Muscle of leg (tissue), 11 donors: Measurements from ENCODE around the gene ATP10A. TPM values are rescaled to one million over a fixed set of nuclear protein-coding genes. Genes with fewer than 3 reads are reported as not detected.

ENCODE experiments used
- DNase-seq: peaks from one replicate; pipeline ENCODE4 v3.0.0; 2013
- H3K27ac ChIP-seq: one replicate; pipeline ENCODE4 v1.5.1; 2013; ENCODE audit warnings: mild to moderate bottlenecking, low read length, control low read depth
- H3K27me3 ChIP-seq: one replicate; pipeline ENCODE4 v1.6.1; 2013; ENCODE audit warnings: low read length; ENCODE audit not compliant: control insufficient read depth, insufficient read depth
- H3K36me3 ChIP-seq: one replicate; pipeline ENCODE4 v1.6.1; 2013; ENCODE audit warnings: low read length; ENCODE audit not compliant: control insufficient read depth, insufficient read depth
- H3K4me1 ChIP-seq: one replicate; pipeline ENCODE4 v1.6.1; 2013; ENCODE audit warnings: low read length; ENCODE audit not compliant: control insufficient read depth, insufficient read depth
- H3K4me3 ChIP-seq: one replicate; pipeline ENCODE4 v1.5.1; 2013; ENCODE audit warnings: low read length, control low read depth
- H3K9me3 ChIP-seq: replicated peaks from 2 replicates; pipeline ENCODE4 v1.6.1; 2013; ENCODE audit warnings: low read depth, low read length; ENCODE audit not compliant: control insufficient read depth
- WGBS: methylation state at CpG from one replicate; pipeline ENCODE4 v1.1.5; 2013; ENCODE audit warnings: missing lambda C conversion rate; ENCODE audit not compliant: insufficient coverage; 5-methylcytosine and 5-hydroxymethylcytosine counted together
- polyA plus RNA-seq, 8 donors: library from polyadenylated mRNA; unstranded; fragments of 120-200 nt; gene quantifications; one replicate each; pipeline versions ENCODE4 v1.2.1 to v1.2.3, GENCODE V29; 2013; ENCODE audit warnings: inconsistent platforms in 1 of 8, low replicate concordance in 1 of 8; ENCODE audit not compliant: insufficient read length in 8 of 8, insufficient read depth in 1 of 8
- total RNA-seq: library from RNA; stranded (reverse); fragments of 120-200 nt; gene quantifications from one replicate; pipeline ENCODE4 v1.2.4, GENCODE V29; 2013

ATP10A gene
- total and polyA plus RNA-seq, 9 donors = 1.9 to 4.9 (median 2.7) TPM

DNA sequence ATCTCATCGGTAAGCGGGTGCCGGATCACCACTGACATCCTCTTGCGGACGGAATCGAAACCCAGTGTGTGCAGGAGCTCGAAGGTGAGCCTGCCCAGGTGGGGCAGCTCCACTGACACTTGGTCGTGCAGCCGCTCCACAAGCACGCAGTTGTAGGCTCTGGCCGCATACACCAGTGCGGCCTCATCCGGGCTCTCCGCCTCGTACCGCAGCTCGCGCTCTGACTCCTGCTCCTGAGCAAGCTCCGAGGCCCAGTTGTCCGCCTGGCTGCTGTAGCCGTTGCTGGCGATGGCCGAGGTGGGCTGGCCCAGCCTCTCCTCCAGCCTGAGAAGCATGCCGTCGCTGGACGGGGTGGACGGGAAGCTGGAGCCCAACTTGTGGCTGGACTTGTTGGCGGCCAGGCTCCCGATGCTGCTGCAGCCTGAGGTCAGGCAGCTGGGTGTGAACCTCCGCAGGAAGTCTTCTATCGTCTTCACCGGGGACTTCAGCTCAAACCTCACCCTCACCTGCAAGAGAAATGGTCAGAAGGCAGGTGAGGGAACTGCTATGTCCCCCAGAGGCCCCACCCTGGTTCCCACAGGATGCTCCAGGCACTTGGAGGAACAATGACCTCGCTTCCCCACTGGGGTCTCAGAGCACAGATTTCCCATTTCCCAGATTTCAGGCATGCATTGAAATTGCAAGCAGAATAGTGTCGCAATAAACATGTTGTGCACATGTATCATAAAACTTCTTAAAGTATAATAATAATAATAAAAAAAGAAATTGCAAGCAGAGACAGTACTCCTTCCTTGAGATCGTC is 149.2 kb downstream of the ATP10A start:
- Histone ChIP-seq H3K27ac (no peak overlapping the region), H3K4me1 (peaks cover 7% of the 10 kb centered on the region), H3K27me3 (no peaks in the 10 kb centered on the region), H3K4me3 (no peak overlapping the region), H3K36me3 (peaks cover 15% of the 10 kb centered on the region), H3K9me3 (no peaks in the 10 kb centered on the region)
- DNase-seq = no peak
- 89% methylated on average over 31 of the region's 35 CpGs for WGBS

DNA sequence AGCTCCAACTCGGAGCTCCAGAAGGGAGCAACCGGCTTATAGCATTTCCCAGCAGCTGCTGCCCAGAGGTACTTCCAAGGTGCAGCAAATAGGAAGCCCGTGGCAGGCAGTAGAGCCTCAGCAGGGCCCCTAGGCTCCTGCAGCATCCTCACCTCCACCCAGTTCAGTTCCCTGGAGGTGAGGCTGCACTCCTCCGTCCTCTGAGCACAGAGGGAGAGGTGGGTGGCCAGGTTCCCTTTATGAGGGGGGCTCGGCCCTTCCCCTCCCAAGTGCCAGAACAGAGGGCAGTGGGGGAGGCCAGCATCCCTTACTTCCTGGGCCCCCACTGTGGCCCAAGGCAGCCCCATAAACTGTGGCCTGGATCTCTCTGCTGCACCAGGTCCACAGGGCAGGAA is 150.2 kb downstream of the ATP10A start:
- WGBS = 65% methylated on average over 2 of the region's 5 CpGs
- H3K9me3 ChIP-seq = no peaks in the 10 kb centered on the region
- no peak for DNase-seq

DNA sequence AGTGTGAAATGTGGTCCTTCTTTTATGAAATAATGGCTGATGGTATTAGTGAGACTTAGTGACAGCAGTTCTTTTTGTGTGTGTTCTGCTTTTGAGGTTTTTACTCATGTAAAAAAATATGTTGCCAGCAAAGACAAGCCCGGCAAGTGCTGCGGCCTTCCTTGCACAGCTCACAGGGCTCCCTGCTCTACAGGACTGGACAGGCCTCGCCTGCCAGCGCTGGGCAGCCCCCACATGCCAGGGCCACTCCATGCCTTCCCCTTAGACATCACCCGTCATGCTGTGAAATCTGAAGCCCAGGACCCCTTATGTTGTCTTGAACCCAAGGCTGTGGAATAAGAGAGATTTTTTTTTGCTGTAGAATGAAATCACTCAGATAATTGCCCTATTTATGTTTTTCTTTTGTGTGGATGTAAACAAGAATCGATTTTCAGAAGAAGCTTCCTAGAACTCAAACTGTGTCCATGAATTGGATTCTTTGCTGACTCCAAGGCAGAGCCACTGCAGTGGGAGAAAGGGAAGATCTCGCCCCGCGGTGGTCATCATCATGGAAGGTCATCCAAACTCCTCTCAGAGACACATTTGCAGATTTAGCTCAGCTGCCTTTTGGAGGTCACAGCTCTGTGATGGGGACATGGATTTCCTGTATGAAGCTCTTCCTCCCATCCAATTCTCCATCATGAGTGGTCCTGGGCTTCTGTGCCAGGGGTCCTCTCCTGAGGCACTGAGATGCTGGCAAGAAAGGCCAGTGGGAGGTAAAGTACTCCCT is 150.8 kb downstream of the ATP10A start:
- Histone ChIP-seq H3K27ac (no peak overlapping the region), H3K9me3 (no peaks in the 10 kb centered on the region), H3K36me3 (peaks cover 9% of the 10 kb centered on the region), H3K27me3 (no peaks in the 10 kb centered on the region), H3K4me3 (no peak overlapping the region), H3K4me1 (peaks cover 1% of the 10 kb centered on the region)
- no peak for DNase-seq
- WGBS = 85% methylated on average over 2 of the region's 9 CpGs

More for the DNA sequence above, 150.2 kb downstream of the ATP10A start:
- no peak overlapping the region for H3K4me3 ChIP-seq
- peaks cover 7% of the 10 kb centered on the region for H3K4me1 ChIP-seq
- H3K27me3 ChIP-seq = no peaks in the 10 kb centered on the region
- H3K36me3 ChIP-seq = peaks cover 9% of the 10 kb centered on the region
- no peak overlapping the region for H3K27ac ChIP-seq

DNA sequence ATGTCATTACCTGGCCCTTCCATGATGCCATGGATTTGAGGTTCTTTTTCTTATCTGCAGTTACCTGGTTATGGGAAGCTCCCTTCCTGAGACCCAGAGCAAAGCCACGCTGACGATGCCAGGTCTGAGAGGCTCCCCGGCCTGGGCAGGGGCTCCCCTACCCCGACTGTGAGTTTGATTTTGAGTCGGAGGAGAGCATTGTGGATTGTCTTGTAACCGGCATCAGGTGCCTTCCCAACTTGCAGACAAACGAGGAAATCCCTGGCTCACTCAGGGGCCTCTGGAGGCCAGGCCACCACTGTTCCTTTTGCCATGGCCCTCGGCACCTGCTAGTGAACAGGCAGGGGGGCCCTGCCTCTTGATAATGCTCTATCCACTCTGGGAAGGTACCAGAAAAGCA is 151.4 kb downstream of the ATP10A start:
- Histone ChIP-seq H3K9me3 (no peaks in the 10 kb centered on the region), H3K4me3 (no peak overlapping the region), H3K36me3 (peaks cover 9% of the 10 kb centered on the region), H3K4me1 (no peaks in the 10 kb centered on the region), H3K27ac (no peak overlapping the region), H3K27me3 (no peaks in the 10 kb centered on the region)
- no peak for DNase-seq
- WGBS = 87% methylated on average over 7 of the region's 8 CpGs

DNA sequence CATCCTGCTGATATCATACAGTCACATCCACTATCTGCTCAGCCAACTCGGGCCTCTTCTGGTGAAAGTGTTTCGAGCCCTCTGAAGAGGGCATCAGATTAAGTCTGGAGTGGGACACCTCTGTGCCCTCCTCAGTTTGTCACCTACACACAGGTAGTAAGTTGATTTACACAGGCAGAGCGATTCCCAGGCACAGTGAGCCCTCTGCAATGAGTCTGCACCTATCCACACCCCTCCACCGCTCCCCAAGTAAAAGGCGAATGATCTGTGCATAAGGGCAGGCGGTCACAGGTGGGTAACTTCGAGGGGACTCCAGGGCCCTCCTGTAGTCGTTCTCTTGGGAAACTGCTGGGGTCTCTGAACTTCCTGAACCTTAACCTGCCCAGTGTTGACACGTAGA is 152.0 kb downstream of the ATP10A start:
- H3K27me3 ChIP-seq = no peaks in the 10 kb centered on the region
- WGBS = 93% methylated on average over 7 of the region's 9 CpGs

DNA sequence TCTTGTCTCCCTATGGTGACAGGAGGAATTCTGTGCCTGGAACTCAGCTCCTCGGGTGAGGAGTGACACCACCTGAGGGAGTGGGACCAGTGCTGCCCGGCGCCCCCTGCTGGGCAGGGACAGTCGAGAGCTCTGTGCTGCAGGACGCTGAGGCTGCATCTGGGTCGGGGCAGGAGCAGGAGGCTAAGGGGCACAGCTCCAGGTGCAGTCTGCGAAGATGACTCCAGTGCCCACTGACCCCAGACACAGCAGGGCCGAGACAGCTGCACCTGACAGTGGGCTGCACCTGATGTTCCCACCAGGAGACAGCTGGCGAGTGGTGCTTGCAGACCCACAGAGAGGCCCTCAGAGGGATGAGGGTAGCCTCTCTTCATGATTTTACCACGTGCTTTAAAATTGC is 152.9 kb downstream of the ATP10A start:
- no peak for DNase-seq
- 28% methylated on average over 8 of the region's 10 CpGs for WGBS

More for the DNA sequence above, 152.0 kb downstream of the ATP10A start:
- no peak overlapping the region for H3K4me3 ChIP-seq
- H3K9me3 ChIP-seq = no peaks in the 10 kb centered on the region
- peaks cover 9% of the 10 kb centered on the region for H3K36me3 ChIP-seq
- no peak overlapping the region for H3K27ac ChIP-seq
- H3K4me1 ChIP-seq = no peaks in the 10 kb centered on the region
- no peak for DNase-seq

DNA sequence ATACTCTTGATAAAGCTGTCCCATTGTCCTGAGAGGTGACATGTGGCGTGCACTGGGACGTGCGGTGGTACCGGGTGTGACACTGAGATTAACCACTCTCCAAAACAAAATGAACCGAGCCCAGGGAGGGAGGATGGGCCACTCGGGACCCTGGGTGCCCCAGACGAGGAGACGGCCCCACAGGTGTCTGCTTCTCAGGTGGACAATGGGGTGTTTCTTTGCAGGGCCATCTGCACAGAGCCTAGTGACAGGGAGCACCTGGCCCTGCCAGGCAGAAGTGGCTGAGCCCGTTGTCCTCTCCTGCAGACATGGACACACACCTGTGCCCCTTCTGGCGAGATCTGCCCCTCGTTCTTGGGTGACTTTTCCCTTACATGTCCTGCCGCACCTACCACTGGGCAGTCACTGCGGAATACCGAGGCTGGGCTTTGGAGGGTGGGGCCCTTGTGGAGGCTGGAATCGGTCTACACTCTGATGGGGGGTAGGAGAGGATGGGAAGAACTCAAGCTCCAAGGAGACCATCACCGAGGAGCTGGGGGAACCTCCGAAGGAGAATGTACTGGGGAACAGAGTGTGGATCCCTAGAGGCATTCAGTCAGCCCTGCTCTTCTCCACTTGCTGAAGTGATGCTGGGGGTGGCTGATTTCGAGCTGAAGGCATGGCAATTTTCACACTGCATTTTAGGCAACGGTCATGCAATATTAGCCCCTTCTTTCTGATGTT is 153.5 kb downstream of the ATP10A start:
- H3K36me3 ChIP-seq = peaks cover 9% of the 10 kb centered on the region
- no peaks in the 10 kb centered on the region for H3K9me3 ChIP-seq
- no peaks in the 10 kb centered on the region for H3K27me3 ChIP-seq
- no peak for DNase-seq
- H3K4me1 ChIP-seq = no peaks in the 10 kb centered on the region
- WGBS = 87% methylated on average over 11 of the region's 19 CpGs
- H3K4me3 ChIP-seq = no peak overlapping the region
- H3K27ac ChIP-seq = no peak overlapping the region

More for the DNA sequence above, 152.9 kb downstream of the ATP10A start:
- no peak overlapping the region for H3K4me3 ChIP-seq
- no peaks in the 10 kb centered on the region for H3K9me3 ChIP-seq
- no peaks in the 10 kb centered on the region for H3K27me3 ChIP-seq
- no peak overlapping the region for H3K27ac ChIP-seq
- peaks cover 9% of the 10 kb centered on the region for H3K36me3 ChIP-seq
- H3K4me1 ChIP-seq = no peaks in the 10 kb centered on the region

DNA sequence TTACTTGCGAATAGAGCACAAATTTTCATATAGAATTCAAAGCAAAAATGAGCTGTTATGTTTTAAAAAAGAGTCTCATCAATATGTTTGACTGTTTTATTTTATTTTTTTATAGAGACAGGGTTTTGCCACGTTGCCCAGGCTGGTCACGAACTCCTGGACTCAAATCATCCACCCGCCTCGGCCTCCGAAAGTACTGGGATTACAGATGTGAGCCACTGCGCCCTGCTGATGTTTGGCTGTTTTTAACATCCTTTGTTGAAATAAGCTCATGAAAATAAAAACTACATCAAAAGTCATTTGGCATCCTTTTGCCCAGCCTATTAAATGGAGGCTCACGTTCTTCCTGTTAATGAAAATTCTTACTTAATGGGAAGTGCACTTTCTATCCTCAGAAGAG is 154.7 kb downstream of the ATP10A start:
- H3K27me3 ChIP-seq = no peaks in the 10 kb centered on the region
- H3K27ac ChIP-seq = no peak overlapping the region
- H3K36me3 ChIP-seq = peaks cover 7% of the 10 kb centered on the region

DNA sequence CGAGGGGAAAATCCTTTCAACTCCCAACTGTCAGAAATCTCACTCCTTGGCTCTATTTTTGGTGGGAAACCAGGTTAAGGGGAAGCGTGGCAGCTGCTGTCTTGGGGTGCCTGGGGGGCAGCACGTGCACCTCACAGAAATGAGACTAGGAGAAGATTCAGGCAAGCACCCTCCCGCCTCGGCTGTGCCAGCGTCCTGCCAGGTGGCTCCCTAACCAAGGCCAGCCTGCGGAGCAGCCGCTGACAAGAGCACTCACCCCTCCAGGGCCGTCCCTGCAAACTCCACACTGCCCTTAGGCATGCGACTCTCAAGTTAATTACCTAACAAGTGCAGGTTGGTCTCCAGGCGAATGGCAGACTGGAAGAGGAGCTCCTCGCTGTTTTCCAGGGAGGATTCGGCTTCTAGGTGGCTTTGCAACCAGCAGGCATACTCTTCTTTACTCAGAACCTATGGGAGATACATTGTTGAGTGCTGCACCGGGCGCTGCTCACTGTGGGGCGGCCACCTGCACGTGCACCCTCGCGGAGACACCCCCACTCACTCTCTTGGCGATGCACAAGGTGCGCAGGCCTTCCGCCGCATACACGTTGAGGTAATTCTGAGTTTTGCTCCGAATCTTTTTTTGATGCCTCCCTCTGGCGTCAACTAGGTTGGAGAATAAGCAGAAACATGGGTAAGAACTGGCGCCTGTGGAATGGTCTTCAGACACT is 155.3 kb downstream of the ATP10A start:
- Histone ChIP-seq H3K9me3 (no peaks in the 10 kb centered on the region), H3K36me3 (peaks cover 5% of the 10 kb centered on the region)
- 78% methylated on average over 23 of the region's 27 CpGs for WGBS

More for the DNA sequence above, 154.7 kb downstream of the ATP10A start:
- DNase-seq = no peak
- 100% methylated on average over 1 of the region's 8 CpGs for WGBS
- H3K4me1 ChIP-seq = no peaks in the 10 kb centered on the region
- H3K4me3 ChIP-seq = no peak overlapping the region
- no peaks in the 10 kb centered on the region for H3K9me3 ChIP-seq

More for the DNA sequence above, 155.3 kb downstream of the ATP10A start:
- Histone ChIP-seq H3K4me1 (no peaks in the 10 kb centered on the region), H3K4me3 (no peak overlapping the region), H3K27ac (no peak overlapping the region), H3K27me3 (no peaks in the 10 kb centered on the region)
- DNase-seq = no peak
